Glutamatergic neuron (in vitro differentiated cells): ENCODE measurements around the gene ZFP92. TPM values are rescaled to one million over a fixed set of nuclear protein-coding genes. Genes with fewer than 3 reads are reported as not detected.

Experiments
- DNase-seq: peaks from one replicate; pipeline ENCODE4 v3.0.0; 2022
- H3K27ac Mint-ChIP-seq: one replicate; pipeline ENCODE4 v1.8.0; 2020; ENCODE audit warnings: mild to moderate bottlenecking, mixed read lengths, inconsistent platforms; ENCODE audit not compliant: unreplicated experiment
- H3K27me3 Mint-ChIP-seq: one replicate; pipeline ENCODE4 v1.8.0; 2020; ENCODE audit warnings: mild to moderate bottlenecking, moderate library complexity, mixed read lengths, inconsistent platforms; ENCODE audit not compliant: unreplicated experiment
- H3K36me3 Mint-ChIP-seq: one replicate; pipeline ENCODE4 v1.8.0; 2020; ENCODE audit warnings: mild to moderate bottlenecking, mixed read lengths, inconsistent platforms; ENCODE audit not compliant: unreplicated experiment
- H3K4me1 Mint-ChIP-seq: one replicate; pipeline ENCODE4 v1.8.0; 2020; ENCODE audit warnings: mild to moderate bottlenecking, low read depth, mixed read lengths, inconsistent platforms; ENCODE audit not compliant: unreplicated experiment
- H3K4me3 Mint-ChIP-seq: one replicate; pipeline ENCODE4 v1.8.0; 2020; ENCODE audit warnings: mild to moderate bottlenecking, mixed read lengths, inconsistent platforms; ENCODE audit not compliant: unreplicated experiment
- H3K9me3 Mint-ChIP-seq: one replicate; pipeline ENCODE4 v1.8.0; 2020; ENCODE audit warnings: mild to moderate bottlenecking, moderate library complexity, mixed read lengths, inconsistent platforms; ENCODE audit not compliant: unreplicated experiment
- CTCF ChIP-seq: fragments of 200-600 bp; sonication (generic); IDR thresholded peaks from one replicate; pipeline ENCODE4 v1.5.0; 2021; ENCODE audit not compliant: partially characterized antibody, unreplicated experiment
- total RNA-seq: library from RNA; stranded (reverse); fragmentation: NEBNext Ultra II Directional; extraction: Animal tissue kit (Norgen Biotek cat#: 25700); gene quantifications from one replicate; pipeline ENCODE4 v1.2.1, GENCODE V29; 2021; ENCODE audit not compliant: unreplicated experiment

The ZFP92 gene
- total RNA-seq, 1 donor from 2014 or later, result 0.07 TPM

DNA sequence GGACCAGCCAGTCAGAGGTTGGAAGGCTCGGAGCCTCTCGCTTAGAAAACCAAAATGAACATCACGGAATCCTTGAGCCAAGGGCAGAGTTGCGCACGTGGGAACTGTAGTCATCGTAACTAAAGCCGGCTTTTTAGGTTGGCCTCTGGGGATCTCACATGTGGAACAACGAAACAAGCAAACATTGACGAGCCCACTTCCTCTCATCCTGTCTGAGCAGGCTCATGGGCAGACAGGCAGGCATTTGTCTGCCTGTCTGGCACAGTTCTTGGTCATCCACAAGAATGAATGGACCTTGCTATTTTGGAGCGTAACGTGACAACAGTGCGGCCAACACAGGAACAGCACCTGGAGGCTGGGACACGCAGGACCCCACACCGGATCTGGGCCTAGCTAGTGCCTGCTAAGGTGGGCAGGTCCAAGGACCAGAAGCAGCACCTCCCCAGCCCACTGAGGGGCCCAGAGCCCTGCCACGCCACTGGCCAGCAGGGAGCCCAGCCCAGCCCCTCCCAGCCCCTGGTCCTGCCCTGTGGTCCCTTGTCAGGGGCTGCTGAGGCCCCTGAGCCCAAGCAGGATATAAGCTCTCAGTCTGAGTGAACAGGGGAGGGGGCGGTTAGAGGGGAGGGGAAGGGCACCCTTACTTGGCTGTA lies 43.8 kb downstream of the ZFP92 start:
- H3K4me1 Mint-ChIP-seq, result no peaks in the 10 kb centered on the region
- no peak overlapping the region for H3K27ac Mint-ChIP-seq
- H3K27me3 Mint-ChIP-seq, result peaks cover 3% of the 10 kb centered on the region
- no peak for DNase-seq
- H3K9me3 Mint-ChIP-seq, result no peaks in the 10 kb centered on the region
- TF ChIP-seq CTCF, result no peak
- H3K4me3 Mint-ChIP-seq, result no peak overlapping the region
- H3K36me3 Mint-ChIP-seq, result no peaks in the 10 kb centered on the region

DNA sequence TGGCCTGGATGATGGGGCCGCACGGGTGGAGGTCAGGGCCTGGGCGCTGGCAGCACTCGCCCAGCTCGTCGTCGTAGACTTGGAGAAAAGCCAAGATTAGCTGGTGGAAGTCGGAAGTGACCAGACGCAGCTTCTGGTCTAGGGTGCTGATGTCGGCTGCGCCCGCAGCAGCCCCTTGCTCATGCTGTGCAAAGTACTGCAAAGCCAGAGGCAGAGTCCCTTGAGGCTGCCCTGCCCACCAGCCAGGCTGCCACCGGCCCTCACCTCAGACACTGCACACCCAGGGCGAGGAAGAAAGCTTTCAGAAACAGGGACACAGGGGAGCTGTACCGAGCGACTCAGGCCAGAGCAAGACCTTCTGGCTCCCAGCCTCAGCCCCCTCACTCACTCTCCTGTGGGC lies 44.3 kb downstream of the ZFP92 start:
- Mint-ChIP-seq H3K4me1 (no peaks in the 10 kb centered on the region), H3K4me3 (no peak overlapping the region), H3K9me3 (no peaks in the 10 kb centered on the region), H3K27ac (no peak overlapping the region), H3K27me3 (peaks cover 3% of the 10 kb centered on the region), H3K36me3 (no peaks in the 10 kb centered on the region)
- no peak for TF ChIP-seq CTCF
- no peak for DNase-seq

- Mint-ChIP-seq H3K9me3 (no peaks in the 10 kb centered on the region), H3K27ac (no peak overlapping the region), H3K36me3 (no peaks in the 10 kb centered on the region), H3K4me1 (no peaks in the 10 kb centered on the region), H3K4me3 (no peak overlapping the region), H3K27me3 (peaks cover 3% of the 10 kb centered on the region)
- no peak for TF ChIP-seq CTCF
- DNase-seq, result no peak
These were observed 44.9 kb downstream of the ZFP92 start for GRCh38 chrX:153456161-153456560.

DNA sequence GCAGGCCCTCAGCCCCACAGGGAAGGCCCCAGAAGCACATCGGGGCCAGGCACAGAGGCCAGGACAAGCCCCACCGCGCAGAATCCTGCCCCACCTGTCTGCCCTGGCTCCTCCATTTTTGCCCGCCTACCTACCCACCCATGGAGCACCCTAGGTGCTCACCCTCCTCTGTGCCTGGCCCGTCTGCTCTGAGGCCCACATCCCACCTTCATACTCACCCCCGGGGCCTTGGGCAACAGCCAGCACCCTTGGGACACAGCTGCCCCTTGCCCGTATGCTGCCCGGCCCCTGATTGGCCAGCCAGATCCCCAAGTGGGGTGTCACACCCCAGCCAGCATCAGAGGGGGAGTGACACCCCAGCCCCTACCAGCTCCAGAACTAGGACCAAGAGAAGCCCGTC lies 45.4 kb downstream of the ZFP92 start:
- DNase-seq, result no peak
- H3K27me3 Mint-ChIP-seq, result peaks cover 3% of the 10 kb centered on the region
- no peak overlapping the region for H3K27ac Mint-ChIP-seq
- no peak overlapping the region for H3K4me3 Mint-ChIP-seq
- no peak for TF ChIP-seq CTCF
- no peaks in the 10 kb centered on the region for H3K36me3 Mint-ChIP-seq
- no peaks in the 10 kb centered on the region for H3K9me3 Mint-ChIP-seq
- H3K4me1 Mint-ChIP-seq, result no peaks in the 10 kb centered on the region

DNA sequence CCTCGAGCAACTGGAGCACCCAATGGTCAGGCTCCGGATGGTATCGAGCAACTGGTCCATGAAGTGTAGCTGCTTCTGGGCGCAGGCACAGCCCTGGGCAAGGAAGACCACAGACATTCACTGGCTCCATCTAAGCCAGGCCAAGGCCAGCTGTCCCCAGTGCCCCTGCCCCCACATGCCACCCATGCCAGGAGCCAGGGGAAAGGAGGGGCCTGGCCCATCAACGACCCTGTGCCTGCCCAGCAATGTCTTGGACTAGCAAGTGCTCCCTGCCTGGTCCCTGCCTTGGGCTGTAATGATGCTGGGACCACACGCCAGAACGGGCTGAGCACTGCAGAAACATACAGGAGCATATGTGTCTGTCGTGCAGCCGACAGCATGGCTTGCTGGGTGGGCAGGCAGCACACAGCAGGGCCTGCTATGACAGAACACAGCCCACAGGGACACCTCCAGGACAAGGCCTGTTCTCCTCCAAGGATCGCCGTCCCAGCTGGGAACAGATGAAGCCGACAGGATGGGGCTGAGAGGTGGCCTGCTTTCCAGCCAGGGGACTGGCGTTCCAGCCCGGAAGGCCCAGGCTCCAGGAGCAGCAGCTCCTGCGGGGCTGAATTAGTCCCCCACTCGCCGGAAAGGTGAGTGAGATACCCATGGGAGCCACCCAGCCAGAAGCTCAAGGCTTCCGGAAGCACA lies 46.0 kb downstream of the ZFP92 start:
- Mint-ChIP-seq H3K9me3 (no peaks in the 10 kb centered on the region), H3K27ac (no peak overlapping the region), H3K4me1 (no peaks in the 10 kb centered on the region)

More for the DNA sequence above, 46.0 kb downstream of the ZFP92 start:
- peak; percentile 38 for DNase-seq
- no peak for TF ChIP-seq CTCF
- Mint-ChIP-seq H3K4me3 (no peak overlapping the region), H3K27me3 (peaks cover 3% of the 10 kb centered on the region), H3K36me3 (no peaks in the 10 kb centered on the region)
